ENCODE data around the gene LDLRAD4.

LDLRAD4 gene

GRCh38 chr18:13440277-13441248 is 222.0 kb downstream of the LDLRAD4 start:
- no peak for TF ChIP-seq CTCF (IDR thresholded peaks at IDR 0.05; ENCODE audit: extremely low read depth, missing control alignments)
- no peak for DNase-seq (ENCODE audit: low spot score)

GRCh38 chr18:13441736-13442135 is 223.2 kb downstream of the LDLRAD4 start:
- no peak for DNase-seq (ENCODE audit: low spot score)
- no peak for TF ChIP-seq CTCF (IDR thresholded peaks at IDR 0.05; ENCODE audit: extremely low read depth, missing control alignments)

GRCh38 chr18:13442451-13442850 is 223.9 kb downstream of the LDLRAD4 start:
- TF ChIP-seq CTCF (IDR thresholded peaks at IDR 0.05; ENCODE audit: extremely low read depth, missing control alignments) = no peak
- no peak for DNase-seq (ENCODE audit: low spot score)

- no peak for TF ChIP-seq CTCF (IDR thresholded peaks at IDR 0.05; ENCODE audit: extremely low read depth, missing control alignments)
- no peak for DNase-seq (ENCODE audit: low spot score)
These were observed 225.0 kb downstream of the LDLRAD4 start for GRCh38 chr18:13443552-13443951.

GRCh38 chr18:13444430-13445240 is 226.1 kb downstream of the LDLRAD4 start:
- TF ChIP-seq CTCF (IDR thresholded peaks at IDR 0.05; ENCODE audit: extremely low read depth, missing control alignments) = no peak
- no peak for DNase-seq (ENCODE audit: low spot score)

- no peak for DNase-seq (ENCODE audit: low spot score)
- no peak for TF ChIP-seq CTCF (IDR thresholded peaks at IDR 0.05; ENCODE audit: extremely low read depth, missing control alignments)
These were observed 226.8 kb downstream of the LDLRAD4 start for GRCh38 chr18:13445241-13445897.

All from GM20000 (cell line).